ENCODE measurements around the gene SART3.
A peak's percentile ranks its signal among the peaks of the same experiment; 100 is the strongest.

Gene SART3

DNA sequence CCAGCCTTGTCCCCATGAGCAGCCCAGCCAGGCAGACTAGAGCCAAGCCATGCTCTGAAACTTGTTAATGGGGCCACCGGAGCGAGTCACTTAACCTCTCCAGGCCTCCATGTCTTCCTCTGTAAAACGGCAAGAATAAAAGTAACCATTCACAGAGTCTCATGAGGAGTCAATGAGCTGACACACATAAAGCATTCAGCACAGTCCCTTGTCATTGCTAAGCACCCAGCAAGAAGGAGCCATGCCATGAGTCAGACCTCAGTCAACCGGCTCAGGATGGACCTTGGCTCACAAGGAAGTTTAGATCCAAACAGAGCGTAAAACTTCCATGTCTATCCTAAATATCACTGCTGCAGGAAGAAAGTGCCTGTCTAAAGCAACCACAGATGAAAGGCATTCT is 35.3 kb downstream of the SART3 start:
- Mint-ChIP-seq H3K27me3 (no peaks in the 10 kb centered on the region), H3K4me3 (no peak overlapping the region), H3K9me3 (no peaks in the 10 kb centered on the region), H3K36me3 (peaks cover 37 to 60% of the 10 kb centered on the region in 2 donors), H3K4me1 (peaks cover 5 to 13% of the 10 kb centered on the region in 2 donors), H3K27ac (no peak overlapping the region)
- no peak for DNase-seq
- no peak for ATAC-seq (replicated peaks)

DNA sequence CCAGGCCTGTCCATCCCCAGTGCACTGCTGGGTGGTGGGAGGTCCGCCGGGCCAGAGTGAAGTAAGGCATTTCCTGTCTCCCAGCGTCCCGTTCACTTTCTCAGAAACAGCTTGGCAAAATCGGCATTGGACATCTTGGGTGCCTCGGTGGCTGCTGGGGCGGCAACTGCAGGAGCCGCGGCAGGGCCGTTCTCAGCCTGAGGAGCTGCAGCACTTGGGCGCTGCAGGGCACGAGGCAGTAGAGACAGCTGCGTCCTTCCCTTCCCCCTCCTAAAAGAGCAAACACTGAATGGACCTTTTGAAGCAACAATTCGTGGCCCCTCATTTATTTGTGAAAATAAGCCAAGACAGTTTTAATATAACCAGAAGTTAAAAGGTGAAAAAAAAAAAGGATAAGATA is 37.6 kb downstream of the SART3 start:
- DNase-seq (no peak), ATAC-seq (replicated peaks) (no peak)
- no peak overlapping the region for H3K4me3 Mint-ChIP-seq
- no peaks in the 10 kb centered on the region for H3K27me3 Mint-ChIP-seq
- H3K36me3 Mint-ChIP-seq: peaks cover 35 to 57% of the 10 kb centered on the region in 2 donors
- no peaks in the 10 kb centered on the region for H3K9me3 Mint-ChIP-seq
- H3K27ac Mint-ChIP-seq: no peak overlapping the region
- H3K4me1 Mint-ChIP-seq: peaks cover 5 to 18% of the 10 kb centered on the region in 2 donors

DNA sequence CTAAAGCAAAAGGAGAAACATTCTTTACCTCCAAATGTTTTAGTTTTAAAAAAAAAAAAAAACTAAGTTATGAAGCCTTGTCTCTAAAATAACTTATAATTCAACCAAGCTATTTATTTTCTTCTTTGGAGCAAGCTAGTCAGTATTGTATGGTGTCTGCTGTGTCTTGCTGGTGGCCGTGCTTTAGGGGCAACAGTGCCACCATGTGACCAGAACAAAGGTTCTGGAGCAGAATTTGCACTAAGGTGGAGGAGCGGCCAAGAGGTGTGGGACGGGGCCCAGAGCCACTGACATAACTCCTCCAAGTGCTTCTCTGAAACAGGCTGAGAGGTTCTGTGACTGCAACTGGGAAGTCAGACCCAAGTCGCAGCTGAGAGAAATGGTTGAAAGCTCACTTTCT is 41.4 kb downstream of the SART3 start:
- no peak overlapping the region for H3K27ac Mint-ChIP-seq
- H3K27me3 Mint-ChIP-seq: no peaks in the 10 kb centered on the region
- H3K36me3 Mint-ChIP-seq: peaks cover 28 to 43% of the 10 kb centered on the region in 2 donors
- no peaks in the 10 kb centered on the region for H3K9me3 Mint-ChIP-seq
- ATAC-seq (replicated peaks): no peak
- peaks cover 16 to 33% of the 10 kb centered on the region in 2 donors for H3K4me1 Mint-ChIP-seq
- no peak overlapping the region for H3K4me3 Mint-ChIP-seq
- no peak for DNase-seq

DNA sequence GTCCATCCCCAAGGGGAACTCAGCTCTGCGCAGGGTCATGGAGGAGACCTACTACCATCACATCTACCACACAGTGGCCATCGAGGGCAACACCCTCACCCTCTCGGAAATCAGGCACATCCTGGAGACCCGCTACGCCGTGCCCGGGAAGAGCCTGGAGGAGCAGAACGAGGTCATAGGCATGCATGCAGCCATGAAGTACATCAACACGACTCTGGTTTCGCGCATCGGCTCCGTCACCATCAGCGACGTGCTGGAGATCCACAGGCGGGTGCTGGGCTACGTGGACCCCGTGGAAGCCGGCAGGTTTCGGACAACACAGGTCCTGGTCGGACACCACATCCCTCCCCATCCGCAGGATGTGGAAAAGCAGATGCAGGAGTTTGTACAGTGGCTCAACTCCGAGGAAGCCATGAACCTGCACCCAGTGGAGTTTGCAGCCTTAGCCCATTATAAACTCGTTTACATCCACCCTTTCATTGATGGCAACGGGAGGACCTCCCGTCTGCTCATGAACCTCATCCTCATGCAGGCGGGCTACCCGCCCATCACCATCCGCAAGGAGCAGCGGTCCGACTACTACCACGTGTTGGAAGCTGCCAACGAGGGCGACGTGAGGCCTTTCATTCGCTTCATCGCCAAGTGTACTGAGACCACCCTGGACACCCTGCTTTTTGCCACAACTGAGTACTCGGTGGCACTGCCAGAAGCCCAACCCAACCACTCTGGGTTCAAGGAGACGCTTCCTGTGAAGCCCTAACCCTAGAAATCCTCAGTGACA is 42.1 kb downstream of the SART3 start:
- ATAC-seq (replicated peaks) (no peak), DNase-seq (no peak)
- H3K27me3 Mint-ChIP-seq: no peaks in the 10 kb centered on the region
- no peaks in the 10 kb centered on the region for H3K9me3 Mint-ChIP-seq
- peaks cover 25 to 38% of the 10 kb centered on the region in 2 donors for H3K36me3 Mint-ChIP-seq
- no peak overlapping the region for H3K4me3 Mint-ChIP-seq
- peaks cover 16 to 36% of the 10 kb centered on the region in 2 donors for H3K4me1 Mint-ChIP-seq
- H3K27ac Mint-ChIP-seq: peak overlapping the region; percentile 25

DNA sequence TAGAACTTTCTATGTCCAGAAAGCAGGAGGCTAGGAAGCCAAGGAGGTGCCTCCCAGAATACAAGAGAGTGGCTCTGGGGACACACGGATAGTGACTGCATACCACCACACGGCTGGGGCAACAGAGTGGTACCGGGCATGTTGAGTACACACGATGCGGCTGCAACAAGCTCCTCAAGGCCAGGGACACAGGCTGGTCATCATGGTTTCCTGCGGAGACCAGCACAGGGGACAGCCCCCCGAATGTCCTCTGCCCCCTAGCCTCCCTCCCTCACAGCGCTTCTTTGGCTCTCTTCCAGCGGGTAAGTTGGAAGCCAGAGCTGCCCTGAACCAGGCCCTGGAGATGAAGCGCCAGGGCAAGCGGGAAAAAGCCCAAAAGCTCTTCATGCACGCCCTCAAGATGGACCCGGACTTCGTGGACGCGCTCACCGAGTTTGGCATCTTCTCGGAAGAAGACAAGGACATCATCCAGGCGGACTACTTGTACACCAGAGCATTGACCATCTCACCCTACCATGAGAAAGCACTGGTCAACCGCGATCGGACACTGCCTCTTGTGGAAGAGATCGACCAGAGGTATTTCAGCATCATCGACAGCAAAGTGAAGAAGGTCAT is 42.8 kb downstream of the SART3 start:
- DNase-seq: no peak
- H3K4me3 Mint-ChIP-seq: no peak overlapping the region
- H3K27me3 Mint-ChIP-seq: no peaks in the 10 kb centered on the region
- peaks cover 23 to 38% of the 10 kb centered on the region in 2 donors for H3K36me3 Mint-ChIP-seq
- H3K27ac Mint-ChIP-seq: peak overlapping the region; percentile 3
- no peak for ATAC-seq (replicated peaks)
- H3K9me3 Mint-ChIP-seq: no peaks in the 10 kb centered on the region
- H3K4me1 Mint-ChIP-seq: peaks cover 16 to 36% of the 10 kb centered on the region in 2 donors

DNA sequence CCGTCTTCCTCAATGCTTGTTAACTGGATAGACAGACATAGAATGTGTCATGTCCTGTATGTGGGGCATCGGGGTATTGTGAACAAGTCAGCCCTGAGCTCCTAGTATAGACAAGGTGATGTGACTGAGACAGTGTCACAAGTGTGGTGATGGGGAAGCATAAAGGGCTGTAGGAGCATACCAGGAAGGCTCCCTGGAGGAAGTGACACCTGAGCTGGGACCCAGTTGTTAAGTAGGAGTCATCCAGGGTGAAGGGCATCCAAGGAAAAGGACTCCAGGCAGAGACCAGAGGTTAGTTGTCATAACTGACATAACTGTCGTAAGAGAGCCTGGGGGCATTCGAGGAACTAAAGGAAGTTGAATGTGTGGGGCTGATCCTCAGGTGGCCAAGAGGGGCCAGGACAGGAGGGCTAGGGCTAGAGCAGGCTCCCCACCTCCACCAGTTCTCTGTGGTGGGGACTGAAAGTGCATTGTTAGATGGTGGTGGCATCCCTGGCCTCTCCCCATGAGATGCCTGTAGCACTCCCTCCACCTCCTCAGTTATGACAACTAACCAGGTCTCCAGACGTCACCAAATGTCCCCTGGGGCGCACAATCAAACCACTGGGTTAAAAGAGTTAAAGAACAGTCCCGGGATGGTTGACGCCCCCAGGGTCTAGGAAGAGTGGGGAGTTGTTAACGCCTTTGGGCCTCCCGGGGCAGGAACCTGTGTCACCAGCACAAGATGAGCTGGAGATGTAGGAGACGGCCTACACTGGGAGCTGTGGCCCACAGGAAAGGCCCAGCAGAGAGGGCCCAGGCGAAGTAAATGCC is 43.5 kb downstream of the SART3 start:
- Mint-ChIP-seq H3K9me3 (no peaks in the 10 kb centered on the region), H3K36me3 (peaks cover 22 to 38% of the 10 kb centered on the region in 2 donors), H3K4me3 (peak overlapping the region in 1 of 2 donors; percentile 48), H3K27me3 (no peaks in the 10 kb centered on the region), H3K4me1 (peaks cover 16 to 36% of the 10 kb centered on the region in 2 donors), H3K27ac (peak overlapping the region; percentile 88)
- no peak for DNase-seq
- no peak for ATAC-seq (replicated peaks)

DNA sequence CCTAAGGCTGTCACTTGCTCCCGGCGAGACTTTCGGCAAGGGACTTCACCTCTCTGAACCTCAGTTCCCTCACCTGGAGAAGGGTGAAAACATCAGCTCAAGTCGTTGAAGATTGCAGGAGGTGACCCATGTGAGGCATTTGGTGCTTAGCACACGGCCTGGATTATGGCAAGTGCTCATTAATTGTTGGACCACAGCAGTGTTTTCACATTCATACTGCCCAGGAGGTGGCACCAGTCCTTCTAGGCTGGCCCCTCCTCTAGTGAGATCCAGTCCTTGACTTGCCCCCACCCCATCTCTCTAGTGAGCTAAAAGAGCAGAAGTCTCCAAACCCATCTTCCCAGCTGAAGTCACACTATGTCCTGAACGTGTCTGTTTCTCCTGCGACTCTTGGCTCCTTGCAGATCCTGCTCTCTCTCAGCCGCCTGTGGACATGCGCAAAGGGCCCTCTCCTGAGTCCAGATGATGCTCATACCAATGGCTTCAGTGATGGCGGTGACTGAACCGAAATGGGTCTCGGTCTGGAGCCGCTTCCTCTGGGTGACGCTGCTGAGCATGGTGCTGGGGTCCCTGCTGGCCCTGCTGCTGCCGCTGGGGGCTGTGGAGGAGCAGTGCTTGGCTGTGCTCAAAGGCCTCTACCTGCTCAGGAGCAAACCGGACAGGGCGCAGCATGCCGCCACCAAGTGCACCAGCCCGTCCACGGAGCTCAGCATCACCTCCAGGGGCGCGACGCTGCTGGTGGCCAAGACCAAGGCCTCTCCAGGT is 44.3 kb downstream of the SART3 start:
- peak overlapping the region; percentile 88 for H3K27ac Mint-ChIP-seq

DNA sequence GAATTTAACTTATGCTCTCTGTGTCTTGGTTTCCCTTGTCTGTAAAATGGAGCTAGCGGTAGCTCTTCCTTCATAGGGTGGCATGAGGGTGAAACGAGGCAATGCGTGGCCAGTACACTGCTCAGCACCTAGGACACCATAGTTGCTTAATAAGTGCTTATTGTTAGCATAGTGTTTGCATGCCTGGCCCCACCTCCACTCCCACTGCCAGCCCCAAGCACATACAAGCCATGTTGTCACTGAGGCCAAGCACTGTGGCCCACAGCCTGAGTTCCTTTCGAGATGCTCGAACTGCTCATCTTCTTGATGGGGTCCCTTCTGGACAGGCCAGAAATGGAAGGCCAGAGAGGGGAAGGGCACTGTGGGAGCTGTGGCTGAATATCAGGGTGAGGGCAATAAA is 45.1 kb downstream of the SART3 start:
- no peak for ATAC-seq (replicated peaks)
- Mint-ChIP-seq H3K4me1 (peaks cover 19 to 51% of the 10 kb centered on the region in 2 donors), H3K27ac (peak overlapping the region; percentile 89), H3K4me3 (peak overlapping the region; percentile 88 to 89), H3K36me3 (peaks cover 22 to 29% of the 10 kb centered on the region in 2 donors), H3K9me3 (no peaks in the 10 kb centered on the region), H3K27me3 (no peaks in the 10 kb centered on the region)
- DNase-seq: no peak

More for the DNA sequence above, 44.3 kb downstream of the SART3 start:
- H3K4me1 Mint-ChIP-seq: peaks cover 16 to 43% of the 10 kb centered on the region in 2 donors
- peaks cover 22 to 31% of the 10 kb centered on the region in 2 donors for H3K36me3 Mint-ChIP-seq
- no peaks in the 10 kb centered on the region for H3K27me3 Mint-ChIP-seq
- DNase-seq (no peak), ATAC-seq (replicated peaks) (no peak)
- no peaks in the 10 kb centered on the region for H3K9me3 Mint-ChIP-seq
- peak overlapping the region in 1 of 2 donors; percentile 89 for H3K4me3 Mint-ChIP-seq

DNA sequence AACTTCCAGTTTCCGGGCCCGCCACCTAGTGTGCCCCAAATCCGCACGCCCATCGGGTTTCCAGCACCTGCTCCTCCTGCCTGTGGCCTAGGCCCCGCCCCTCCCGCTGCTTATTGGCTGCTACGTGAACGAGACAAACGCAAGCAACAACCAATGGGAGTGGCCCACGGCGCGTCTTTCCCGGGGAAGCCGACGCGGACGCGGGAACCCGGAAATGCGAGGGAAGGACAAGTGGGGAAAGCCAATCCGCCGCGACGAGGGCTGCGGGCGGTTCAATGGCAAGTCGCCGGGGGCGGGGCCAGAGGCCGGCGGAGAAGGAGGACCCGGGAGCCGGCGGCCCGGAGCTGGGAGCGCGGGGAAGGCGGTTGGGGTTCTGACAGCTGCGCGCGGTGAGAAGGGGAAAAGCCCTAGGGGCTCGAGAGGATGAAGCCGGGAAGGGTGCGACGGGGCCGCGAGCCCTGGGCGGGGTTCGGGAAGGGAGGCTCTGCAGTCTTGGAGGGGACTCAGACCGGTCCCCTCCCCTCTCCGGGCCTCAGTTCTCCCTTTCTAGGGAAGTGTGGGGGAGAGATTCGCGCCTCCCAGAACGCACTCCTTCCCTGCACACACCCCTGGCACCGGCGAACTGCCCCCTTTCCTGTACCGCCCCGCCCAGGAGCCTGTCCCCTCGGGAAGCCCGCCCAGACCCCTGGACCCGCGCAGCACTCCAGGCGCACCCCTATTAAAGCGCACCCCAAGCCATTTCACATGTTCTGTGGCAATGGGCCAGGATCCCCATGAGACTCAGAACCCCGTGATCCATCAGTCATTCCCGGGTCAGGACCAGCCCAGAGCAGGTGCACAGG is 45.8 kb downstream of the SART3 start, which contains the start of gene FICD:
Gene FICD, plus strand, starts transcription at position 305 of the 842 bp plus-strand sequence. CDS start 1,696 bp downstream, outside the sequence.
- H3K9me3 Mint-ChIP-seq: no peaks in the 10 kb centered on the region
- H3K27ac Mint-ChIP-seq: peak within 1 kb of the TSS; percentile 89
- H3K36me3 Mint-ChIP-seq: peaks cover 22 to 29% of the 10 kb centered on the region in 2 donors
- peak within 1 kb of the TSS; percentile 88 to 89 for H3K4me3 Mint-ChIP-seq
- H3K4me1 Mint-ChIP-seq: peaks cover 19 to 56% of the 10 kb centered on the region in 2 donors
- peak; percentile 98 for DNase-seq
- no peaks in the 10 kb centered on the region for H3K27me3 Mint-ChIP-seq
- peak; percentile 87 to 93 for ATAC-seq (replicated peaks)

DNA sequence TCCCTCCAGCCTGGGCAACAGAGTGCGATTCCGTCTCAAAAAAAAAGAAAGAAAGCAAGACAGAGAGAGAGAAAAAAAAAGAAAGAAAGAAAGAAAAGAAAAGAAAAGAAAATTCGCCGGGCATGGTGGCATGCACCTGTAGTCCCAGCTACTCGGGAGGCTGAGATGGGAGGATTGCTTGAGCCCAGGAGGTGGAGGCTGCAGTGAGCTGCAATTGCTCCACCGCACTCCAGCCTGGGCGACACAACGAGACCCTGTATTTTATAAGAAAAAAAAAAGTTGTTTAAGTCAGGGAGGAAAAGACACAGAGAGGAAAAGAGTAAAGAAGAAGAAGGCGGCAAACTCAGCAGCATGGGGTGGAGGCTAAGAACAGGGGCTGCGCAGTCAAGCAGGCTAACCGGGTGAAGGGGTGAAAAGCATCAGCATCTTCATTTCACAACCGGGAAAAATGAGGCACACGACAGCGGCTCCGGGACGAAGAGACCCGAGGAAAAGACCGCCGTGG is 46.5 kb downstream of the SART3 start:
- H3K4me3 Mint-ChIP-seq: peak overlapping the region; percentile 88 to 89
- ATAC-seq (replicated peaks) (peak; percentile 20 to 23), DNase-seq (no peak)
- H3K36me3 Mint-ChIP-seq: peaks cover 18 to 26% of the 10 kb centered on the region in 2 donors
- peak overlapping the region; percentile 89 for H3K27ac Mint-ChIP-seq
- H3K4me1 Mint-ChIP-seq: peaks cover 19 to 56% of the 10 kb centered on the region in 2 donors
- H3K9me3 Mint-ChIP-seq: no peaks in the 10 kb centered on the region
- no peaks in the 10 kb centered on the region for H3K27me3 Mint-ChIP-seq

DNA sequence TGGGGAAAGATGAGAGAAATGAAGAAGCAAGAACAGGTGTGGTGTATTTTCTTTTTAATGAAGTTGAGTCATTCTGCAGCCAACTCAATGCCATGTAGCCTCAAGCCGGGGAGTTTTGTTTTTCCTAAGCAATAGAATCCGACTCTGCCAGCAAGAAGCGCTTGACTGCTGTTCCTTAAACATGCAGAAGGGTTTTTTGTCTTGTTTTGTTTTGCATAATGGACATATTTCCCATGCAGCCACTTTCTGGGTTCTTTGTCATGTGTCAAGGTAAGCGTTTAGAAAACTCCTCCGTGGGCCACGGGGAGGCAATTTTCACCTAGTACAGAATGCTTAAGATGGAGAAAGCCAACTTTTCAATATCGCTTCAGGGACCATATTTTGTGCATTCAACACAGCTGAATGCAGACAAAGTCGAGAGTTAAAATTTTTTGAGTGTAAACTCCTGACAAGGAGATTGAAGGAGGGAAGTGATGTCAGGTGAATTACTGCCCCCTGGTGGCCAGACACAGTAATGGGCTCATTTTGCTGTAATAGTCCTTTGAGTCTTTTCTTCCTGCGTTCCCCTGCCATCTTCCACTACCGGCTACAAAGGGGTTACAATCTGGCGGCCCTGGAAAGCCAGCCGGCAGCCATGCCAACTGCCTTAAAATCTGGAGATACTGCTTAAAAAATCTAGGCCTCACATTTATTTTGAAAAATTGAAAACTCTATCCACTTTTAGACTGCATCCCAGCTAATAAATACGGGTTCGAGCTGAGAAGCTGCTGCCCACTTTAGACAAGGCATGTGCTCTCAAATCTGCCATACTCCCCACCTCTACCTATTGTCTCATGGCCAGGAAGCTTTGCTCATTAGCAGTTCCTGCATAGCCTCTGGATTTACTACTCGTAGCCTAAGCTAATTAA is 49.1 kb downstream of the SART3 start:
- H3K27ac Mint-ChIP-seq: peak overlapping the region; percentile 85
- DNase-seq (peak; percentile 44), ATAC-seq (replicated peaks) (peak; percentile 17 to 41)
- no peaks in the 10 kb centered on the region for H3K9me3 Mint-ChIP-seq
- H3K4me1 Mint-ChIP-seq: peaks cover 15 to 43% of the 10 kb centered on the region in 2 donors
- peaks cover 2 to 4% of the 10 kb centered on the region in 2 donors for H3K36me3 Mint-ChIP-seq
- no peaks in the 10 kb centered on the region for H3K27me3 Mint-ChIP-seq
- peak overlapping the region; percentile 62 to 66 for H3K4me3 Mint-ChIP-seq

DNA sequence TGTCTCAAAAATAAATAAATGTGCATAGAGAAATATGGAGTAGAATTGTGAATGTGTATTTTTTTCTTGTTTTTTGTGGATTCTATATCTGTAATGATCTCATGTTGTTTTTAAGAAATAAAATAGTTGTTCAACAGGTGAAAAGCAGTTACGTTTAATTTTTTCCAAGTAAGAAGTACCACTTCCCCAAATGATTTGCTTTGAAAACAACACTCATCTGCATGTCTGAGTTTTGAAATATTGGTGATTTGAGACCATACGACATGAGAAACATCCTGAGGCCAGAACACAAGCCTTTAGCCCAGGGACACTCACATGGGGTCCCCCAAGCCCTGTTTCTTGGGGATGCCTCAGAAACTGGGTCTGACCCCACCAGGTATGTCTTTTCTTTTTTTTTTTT is 50.1 kb downstream of the SART3 start:
- no peak for DNase-seq

More for the DNA sequence above, 50.1 kb downstream of the SART3 start:
- no peaks in the 10 kb centered on the region for H3K9me3 Mint-ChIP-seq
- no peaks in the 10 kb centered on the region for H3K36me3 Mint-ChIP-seq
- peaks cover 6 to 32% of the 10 kb centered on the region in 2 donors for H3K4me1 Mint-ChIP-seq
- peaks cover under 1 to 1% of the 10 kb centered on the region in 2 donors for H3K27me3 Mint-ChIP-seq
- peak overlapping the region; percentile 85 for H3K27ac Mint-ChIP-seq
- H3K4me3 Mint-ChIP-seq: no peak overlapping the region
- no peak for ATAC-seq (replicated peaks)
